Epithelial cell of proximal tubule (primary cell): Measurements from ENCODE around the gene DBP. TPM values are rescaled to one million over a fixed set of nuclear protein-coding genes. Genes with fewer than 3 reads are reported as not detected.
A peak's percentile ranks its signal among the peaks of the same experiment; 100 is the strongest.

Experiments used
- DNase-seq: peaks from one replicate; pipeline ENCODE4 v3.0.0-alpha.2; 2011; ENCODE audit warnings: low read depth
- H3K4me3 ChIP-seq: 2 replicates; pipeline ENCODE4 v1.5.1; 2011; ENCODE audit warnings: low read depth, mild to moderate bottlenecking, low read length
- CTCF ChIP-seq: conservative IDR thresholded peaks from 2 replicates; pipeline ENCODE4 v1.5.1; 2012; ENCODE audit warnings: low read depth, mild to moderate bottlenecking, low read length
- total RNA-seq: library from RNA; depleted of rRNA; stranded (reverse); fragments of >200 nt; gene quantifications from 2 replicates; pipeline ENCODE4 v1.2.3, GENCODE V29; 2015

DBP gene
- total RNA-seq, 1 donor from 2014 or later = 5.9 TPM

DNA sequence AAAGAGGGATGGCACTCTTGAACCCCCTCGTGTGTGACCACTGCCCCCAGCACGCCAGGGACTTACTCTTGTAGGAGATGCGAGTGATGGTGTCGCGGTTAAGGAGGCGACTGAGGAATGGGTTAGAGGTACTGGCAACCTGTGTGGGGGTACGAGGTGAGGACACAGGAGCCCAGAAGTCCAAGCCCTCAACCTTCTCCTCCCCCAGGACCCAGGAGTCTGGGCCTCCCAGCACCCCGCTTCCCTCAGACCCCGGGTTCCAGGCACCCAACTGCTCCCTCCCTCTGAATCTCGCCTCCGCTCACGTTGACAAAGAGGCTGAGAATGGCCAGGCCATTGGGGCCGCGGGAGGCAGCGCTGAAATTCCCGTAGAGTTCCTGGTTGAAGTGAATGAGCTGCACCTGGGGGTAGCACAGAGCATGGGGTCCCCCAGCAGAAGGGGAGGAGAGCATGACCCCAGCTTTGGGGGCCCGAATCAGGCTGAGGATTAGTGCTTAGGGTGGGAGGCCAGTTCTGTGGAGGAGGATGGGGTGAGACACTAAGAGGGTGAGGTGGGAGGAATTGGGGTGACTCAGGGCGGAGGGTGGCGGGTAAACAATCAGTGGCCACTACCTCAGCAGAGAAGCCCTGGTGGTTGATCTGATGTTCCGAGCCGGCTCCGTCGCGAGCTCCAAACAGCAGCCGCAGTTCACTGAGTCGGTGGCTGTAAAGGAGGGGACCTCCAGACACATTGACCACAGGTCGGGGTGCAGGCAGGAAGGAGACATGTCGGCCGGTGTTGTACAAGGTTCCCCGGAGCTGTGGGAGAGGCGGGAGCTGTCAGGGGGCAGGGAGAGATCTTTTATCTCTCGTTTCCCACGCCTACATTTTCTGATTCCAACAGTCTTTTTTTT lies 2.5 kb upstream of the DBP start:
- H3K4me3 ChIP-seq = no peak overlapping the region
- TF ChIP-seq CTCF = no peak
- no peak for DNase-seq

DNA sequence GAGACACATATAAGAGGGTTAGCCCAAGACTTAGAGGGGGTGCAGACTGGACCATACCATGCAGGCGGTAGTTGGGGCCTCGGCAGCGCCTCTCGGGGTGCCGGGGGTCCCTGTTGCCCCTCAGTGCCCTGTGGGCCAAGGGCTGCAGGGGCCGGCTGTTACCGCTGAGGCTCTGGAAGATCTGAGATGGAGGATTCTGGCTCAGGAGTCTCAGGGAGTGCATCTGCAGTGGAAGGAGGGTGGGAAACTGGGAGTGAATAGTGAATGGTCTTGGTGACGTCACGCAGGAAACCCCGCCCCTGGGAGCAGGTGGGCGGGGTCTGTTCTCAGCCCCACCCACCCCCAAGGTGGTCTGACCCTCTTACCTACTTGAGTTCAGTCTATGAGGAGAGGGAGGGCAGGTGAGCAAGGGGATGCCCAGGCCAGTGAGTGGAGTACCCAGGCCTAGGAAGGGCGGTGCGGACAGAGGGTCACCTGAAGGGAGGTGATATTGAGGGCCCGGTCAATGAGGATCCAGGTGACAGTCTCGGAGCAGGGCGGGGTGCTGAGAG lies 1.7 kb upstream of the DBP start:
- H3K4me3 ChIP-seq = no peak overlapping the region
- no peak for DNase-seq

DNA sequence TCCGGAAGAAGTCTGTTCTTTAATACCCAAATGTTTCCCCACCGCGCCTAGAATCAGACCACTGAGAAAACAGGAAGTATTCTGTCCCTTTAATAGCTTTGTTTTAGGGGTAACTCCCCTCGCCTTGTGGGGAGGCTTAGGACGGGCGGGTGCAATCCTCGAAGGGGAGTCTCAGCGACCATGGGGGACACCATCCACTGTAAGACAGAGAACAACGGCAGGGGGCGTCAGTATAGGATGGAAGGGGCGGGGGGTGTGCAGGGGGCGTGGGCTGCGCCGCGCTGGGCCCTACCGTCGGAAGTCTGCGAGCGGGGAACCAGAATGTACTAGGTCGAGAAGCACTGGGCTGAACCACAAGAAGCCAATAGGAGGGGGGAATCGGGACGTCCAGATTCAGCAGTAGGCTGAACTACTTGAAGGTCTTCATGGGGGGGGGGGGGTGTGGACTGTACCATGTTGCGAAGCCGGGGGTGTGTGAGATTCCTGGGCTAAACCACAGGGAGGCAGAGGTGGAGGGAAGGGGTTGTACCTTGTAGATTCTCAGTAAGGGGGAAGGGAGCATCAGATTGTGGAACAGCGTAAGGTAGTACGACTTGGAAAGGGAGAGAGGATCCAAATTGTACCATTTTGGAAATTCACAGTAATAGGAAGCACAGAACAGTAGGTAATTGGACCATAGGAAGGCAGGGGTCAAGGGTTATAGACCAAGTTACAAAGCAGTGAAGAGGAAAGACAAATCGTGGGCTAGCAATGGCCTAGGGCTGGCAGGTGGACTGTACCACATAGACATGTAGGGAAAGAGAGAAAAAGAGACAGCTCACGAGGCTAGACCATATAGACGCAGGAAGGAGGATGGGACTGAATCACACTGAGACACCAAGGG lies 1.0 kb upstream of the DBP start:
- DNase-seq = peak; percentile 83
- H3K4me3 ChIP-seq = peak overlapping the region; percentile 79
- peak; percentile 12 for TF ChIP-seq CTCF

More for the DNA sequence above, 1.7 kb upstream of the DBP start:
- TF ChIP-seq CTCF = no peak

GRCh38 chr19:48637449-48637947 lies 319 bp upstream of the DBP start:
- DNase-seq = peak; percentile 83
- TF ChIP-seq CTCF = no peak
- peak overlapping the region; percentile 79 for H3K4me3 ChIP-seq

- no peak for DNase-seq
- TF ChIP-seq CTCF = no peak
- peak overlapping the region; percentile 79 for H3K4me3 ChIP-seq
Measured at GRCh38 chr19:48635966-48636858, 967 bp downstream of the DBP start.
